Lower lobe of right lung (tissue), 2 donors: ENCODE results near the gene SLC10A3. TPM values are rescaled to one million over a fixed set of nuclear protein-coding genes. Genes with fewer than 3 reads are reported as not detected.

ENCODE experiments used
- ATAC-seq, 2 donors: fragments of 200-7000 bp; cut with Tn5 transposase; one replicate each; pipeline ENCODE4 v1.9.1; 2020 to 2022; ENCODE audit warnings: mild to moderate bottlenecking in 2 of 2, moderate library complexity in 2 of 2
- DNase-seq: peaks from one replicate; pipeline ENCODE4 v3.0.0-alpha.2; 2020
- H3K27ac ChIP-seq: fragments of 200-600 bp; one replicate; pipeline ENCODE4 v1.8.0; 2022
- H3K27me3 ChIP-seq: fragments of 200-600 bp; one replicate; pipeline ENCODE4 v1.8.0; 2022; ENCODE audit warnings: low read depth
- H3K36me3 ChIP-seq: fragments of 200-600 bp; one replicate; pipeline ENCODE4 v1.8.0; 2022; ENCODE audit warnings: mild to moderate bottlenecking
- H3K4me1 ChIP-seq: fragments of 200-600 bp; one replicate; pipeline ENCODE4 v1.8.0; 2022
- H3K4me3 ChIP-seq: fragments of 200-600 bp; one replicate; pipeline ENCODE4 v1.8.0; 2022; ENCODE audit warnings: mild to moderate bottlenecking
- H3K9me3 ChIP-seq: fragments of 200-600 bp; one replicate; pipeline ENCODE4 v1.8.0; 2022
- CTCF ChIP-seq: fragments of 200-600 bp; IDR thresholded peaks from one replicate; pipeline ENCODE4 v1.8.0; 2022; ENCODE audit warnings: antibody characterized with exemption, mild to moderate bottlenecking
- intact Hi-C: fragments of 100-400 bp; cut with DNase I; formaldehyde crosslinking; loops from one replicate; pipeline ENCODE4 v1.11.0; 2022
- total RNA-seq: library from RNA; stranded (reverse); fragmentation: NEBNext Ultra II Directional; extraction: Animal tissue kit (Norgen Biotek cat#: 25700); gene quantifications from one replicate; pipeline ENCODE4 v1.2.1, GENCODE V29; 2021
- donor health status: DM: no; HTN: yes; CAD: no; lungs with severe emphysema.

The SLC10A3 gene
- total RNA-seq, 1 donor from 2014 or later = 20.2 TPM

GRCh38 chrX:154468217-154468616 lies 22.2 kb downstream of the SLC10A3 start:
- no peak overlapping the region for H3K4me3 ChIP-seq
- H3K27me3 ChIP-seq = no peaks in the 10 kb centered on the region
- no peak for ATAC-seq
- peaks cover 71% of the 10 kb centered on the region for H3K36me3 ChIP-seq
- H3K4me1 ChIP-seq = no peaks in the 10 kb centered on the region
- H3K9me3 ChIP-seq = no peaks in the 10 kb centered on the region
- no peak for TF ChIP-seq CTCF
- DNase-seq = no peak
- intact Hi-C loops = no loop called here
- no peak overlapping the region for H3K27ac ChIP-seq

DNA sequence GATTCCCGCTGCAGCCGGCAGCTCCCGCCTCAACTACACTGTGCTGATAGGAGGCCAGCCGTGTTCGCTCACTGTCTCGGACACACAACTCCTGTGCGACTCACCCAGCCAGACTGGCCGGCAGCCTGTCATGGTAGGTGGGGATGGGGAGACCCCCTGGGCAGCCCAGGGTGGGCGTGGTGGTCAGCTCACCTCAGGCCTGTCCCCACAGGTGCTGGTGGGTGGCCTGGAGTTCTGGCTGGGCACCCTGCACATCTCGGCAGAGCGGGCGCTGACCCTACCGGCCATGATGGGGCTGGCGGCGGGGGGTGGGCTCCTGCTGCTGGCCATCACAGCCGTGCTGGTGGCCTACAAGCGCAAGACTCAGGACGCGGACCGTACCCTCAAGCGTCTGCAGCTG lies 22.9 kb downstream of the SLC10A3 start:
- TF ChIP-seq CTCF = no peak
- DNase-seq = no peak
- Histone ChIP-seq H3K9me3 (no peaks in the 10 kb centered on the region), H3K4me3 (no peak overlapping the region), H3K27me3 (no peaks in the 10 kb centered on the region), H3K36me3 (peaks cover 71% of the 10 kb centered on the region), H3K4me1 (no peaks in the 10 kb centered on the region), H3K27ac (no peak overlapping the region)
- ATAC-seq = no peak
- intact Hi-C loops = no loop called here

- Histone ChIP-seq H3K27ac (no peak overlapping the region), H3K27me3 (no peaks in the 10 kb centered on the region), H3K4me3 (no peak overlapping the region), H3K9me3 (no peaks in the 10 kb centered on the region), H3K36me3 (peaks cover 73% of the 10 kb centered on the region), H3K4me1 (no peaks in the 10 kb centered on the region)
- intact Hi-C loops = no loop called here
- ATAC-seq (no peak), DNase-seq (no peak)
- no peak for TF ChIP-seq CTCF
Measured at GRCh38 chrX:154466907-154467306, 23.5 kb downstream of the SLC10A3 start.

- intact Hi-C loops = no loop called here
- Histone ChIP-seq H3K27ac (no peak overlapping the region), H3K9me3 (no peaks in the 10 kb centered on the region), H3K4me3 (no peak overlapping the region), H3K27me3 (no peaks in the 10 kb centered on the region), H3K4me1 (no peaks in the 10 kb centered on the region), H3K36me3 (peaks cover 68% of the 10 kb centered on the region)
- ATAC-seq (no peak), DNase-seq (no peak)
- no peak for TF ChIP-seq CTCF
Measured at GRCh38 chrX:154466036-154466435, 24.4 kb downstream of the SLC10A3 start.

GRCh38 chrX:154465601-154466000 lies 24.8 kb downstream of the SLC10A3 start:
- no peaks in the 10 kb centered on the region for H3K4me1 ChIP-seq
- no peaks in the 10 kb centered on the region for H3K9me3 ChIP-seq
- intact Hi-C loops = no loop called here
- no peak for DNase-seq
- H3K36me3 ChIP-seq = peaks cover 67% of the 10 kb centered on the region
- TF ChIP-seq CTCF = no peak
- H3K4me3 ChIP-seq = no peak overlapping the region
- no peaks in the 10 kb centered on the region for H3K27me3 ChIP-seq
- no peak overlapping the region for H3K27ac ChIP-seq
- ATAC-seq = no peak

- ATAC-seq (no peak), DNase-seq (no peak)
- H3K36me3 ChIP-seq = peaks cover 60% of the 10 kb centered on the region
Measured at GRCh38 chrX:154464806-154465365, 25.5 kb downstream of the SLC10A3 start.

More at GRCh38 chrX:154464806-154465365, 25.5 kb downstream of the SLC10A3 start:
- Histone ChIP-seq H3K27ac (no peak overlapping the region), H3K4me1 (no peaks in the 10 kb centered on the region), H3K27me3 (no peaks in the 10 kb centered on the region), H3K9me3 (no peaks in the 10 kb centered on the region), H3K4me3 (no peak overlapping the region)
- intact Hi-C loops = no loop called here
- TF ChIP-seq CTCF = no peak
